Heart left ventricle (tissue), 16 donors: ENCODE results near the gene MGA. TPM values are rescaled to one million over a fixed set of nuclear protein-coding genes. Genes with fewer than 3 reads are reported as not detected.

ENCODE experiments used
- ATAC-seq, 4 donors: fragments of 200-7000 bp; cut with Tn5 transposase; one replicate each; pipeline ENCODE4 v1.9.1; 2020 to 2022; ENCODE audit warnings: moderate library complexity in 4 of 4, mild to moderate bottlenecking in 3 of 4, moderate number of reproducible peaks in 1 of 4
- DNase-seq, 5 donors: peaks; one replicate each; pipeline ENCODE4 v3.0.0-alpha.2; 2020
- H3K27ac ChIP-seq, 12 donors: fragments of 200-600 bp; sonication (generic) in 4 of 12; one replicate each; pipeline versions ENCODE4 v1.5.0 to v1.8.0; 2016 to 2022; ENCODE audit warnings: mild to moderate bottlenecking in 2 of 12
- H3K27me3 ChIP-seq, 9 donors: fragments of 200-600 bp; sonication (generic) in 2 of 9; one replicate each; pipeline versions ENCODE4 v1.5.1 to v1.8.0; 2016 to 2022; ENCODE audit warnings: mild to moderate bottlenecking in 3 of 9
- H3K36me3 ChIP-seq, 9 donors: fragments of 200-600 bp; sonication (generic) in 2 of 9; one replicate each; pipeline versions ENCODE4 v1.5.0 to v1.8.0; 2018 to 2022; ENCODE audit warnings: mild to moderate bottlenecking in 2 of 9
- H3K4me1 ChIP-seq, 12 donors: fragments of 200-600 bp; sonication (generic) in 4 of 12; one replicate each; pipeline versions ENCODE4 v1.5.0 to v1.8.0; 2016 to 2022; ENCODE audit warnings: mild to moderate bottlenecking in 3 of 12
- H3K4me3 ChIP-seq, 12 donors: fragments of 200-600 bp; sonication (generic) in 4 of 12; one replicate each; pipeline versions ENCODE4 v1.5.0 to v1.8.0; 2017 to 2022; ENCODE audit warnings: mild to moderate bottlenecking in 9 of 12, moderate library complexity in 4 of 12
- H3K9me3 ChIP-seq, 12 donors: fragments of 200-600 bp; sonication (generic) in 4 of 12; one replicate each; pipeline versions ENCODE4 v1.5.0 to v1.8.0; 2016 to 2022; ENCODE audit warnings: mild to moderate bottlenecking in 1 of 12
- POLR2A ChIP-seq, 2 donors: fragments of 450-650 bp; IDR thresholded peaks; one replicate each; pipeline ENCODE4 v1.6.1; 2017; ENCODE audit warnings: antibody characterized with exemption in 2 of 2, mild to moderate bottlenecking in 2 of 2, moderate library complexity in 2 of 2
- WGBS, 4 donors: extraction: QIAGEN DNeasy Blood & Tissue Kit in 2 of 4; methylation state at CpG; one replicate each; pipeline versions ENCODE4 v1.1.5 to v1.1.7; 2013 to 2018; 5-methylcytosine and 5-hydroxymethylcytosine counted together
- intact Hi-C, 10 donors: fragments of 100-400 bp; cut with DNase I; formaldehyde crosslinking; loops; one replicate each; pipeline versions ENCODE4 v1.11.1 to v1.14.2; 2022
- polyA plus RNA-seq, 2 donors: library from polyadenylated mRNA; stranded (reverse); fragments of 200-250 nt; gene quantifications; one replicate each; pipeline ENCODE4 v1.2.3, GENCODE V29; 2013
- total RNA-seq, 9 donors: library from RNA; depleted of rRNA in 2 of 9; stranded (reverse); fragments of >200 nt in 2 of 9; fragmentation: NEBNext Ultra II Directional in 3 of 9; extraction: Animal tissue kit (Norgen Biotek cat#: 25700) in 3 of 9; gene quantifications; one replicate each; pipeline versions ENCODE4 v1.1.0 to v1.2.4, GENCODE V29; 2016 to 2023
- TF ChIP-seq, protein P1 (sequence below), 12 donors: fragments of 200-600 bp; sonication (generic) in 4 of 12; IDR thresholded peaks; one replicate each; pipeline versions ENCODE4 v1.5.0 to v1.8.0; 2018 to 2022; ENCODE audit warnings: antibody characterized with exemption in 12 of 12, mild to moderate bottlenecking in 5 of 12
- donor health status: ischemic (EF 13 %, LVEDD 7.1; RV severe dilation, severe dysfunction).
- donor health status: healthy with polysubstance abuse.
- donor health status: DM: no; HTN: yes; CAD: no.
- donor health status: DM: no; HTN: no; CAD: no.
- donor health status: ischemic (EF 25% LVEDD 6.9; RV normal size, moderate dysfunction).
- donor health status: ischemic (EF 25% LVEDD 5.7; RV mildly dilated, moderate dysfunction).
- donor health status: healthy.
- donor health status: DM: yes; HTN: yes; CAD: no.
- donor health status: ischemic (EF 35%, LVEDD 5.7; RV mildly dilated, moderate dysfunction).
- donor health status: nonischemic (EF 11% LVEDD 7.7; RV severe dilation, severe dysfunction).
- donor health status: DM: yes; HTN: yes; CAD: no.
- donor health status: PGD.
- donor health status: ischemic (EF 29% LVEDD 5.4; RV normal size, mild dysfunction).
- donor health status: nonischemic (EF 23%, LVEDD 6.1; RV moderate dilation, normal function).

Gene MGA
- total and polyA plus RNA-seq, 11 donors, result 5.3 to 58.7 (median 34.5) TPM

- Histone ChIP-seq H3K9me3 (no peaks in the 10 kb centered on the region), H3K27me3 (no peaks in the 10 kb centered on the region), H3K36me3 (peaks cover 0 to 27% (median 16%) of the 10 kb centered on the region in 9 donors), H3K4me3 (no peak overlapping the region), H3K4me1 (peaks cover 0 to 41% (median 14%) of the 10 kb centered on the region in 12 donors), H3K27ac (no peak overlapping the region)
- 70 to 86% (median 80%) methylated on average over 8 of the region's 8 CpGs for WGBS, 4 donors
- DNase-seq (no peak), ATAC-seq (no peak)
- intact Hi-C loops, result no loop called here
- no peak for TF ChIP-seq POLR2A (IDR thresholded peaks at IDR 0.05)
- TF ChIP-seq, protein P1, sequence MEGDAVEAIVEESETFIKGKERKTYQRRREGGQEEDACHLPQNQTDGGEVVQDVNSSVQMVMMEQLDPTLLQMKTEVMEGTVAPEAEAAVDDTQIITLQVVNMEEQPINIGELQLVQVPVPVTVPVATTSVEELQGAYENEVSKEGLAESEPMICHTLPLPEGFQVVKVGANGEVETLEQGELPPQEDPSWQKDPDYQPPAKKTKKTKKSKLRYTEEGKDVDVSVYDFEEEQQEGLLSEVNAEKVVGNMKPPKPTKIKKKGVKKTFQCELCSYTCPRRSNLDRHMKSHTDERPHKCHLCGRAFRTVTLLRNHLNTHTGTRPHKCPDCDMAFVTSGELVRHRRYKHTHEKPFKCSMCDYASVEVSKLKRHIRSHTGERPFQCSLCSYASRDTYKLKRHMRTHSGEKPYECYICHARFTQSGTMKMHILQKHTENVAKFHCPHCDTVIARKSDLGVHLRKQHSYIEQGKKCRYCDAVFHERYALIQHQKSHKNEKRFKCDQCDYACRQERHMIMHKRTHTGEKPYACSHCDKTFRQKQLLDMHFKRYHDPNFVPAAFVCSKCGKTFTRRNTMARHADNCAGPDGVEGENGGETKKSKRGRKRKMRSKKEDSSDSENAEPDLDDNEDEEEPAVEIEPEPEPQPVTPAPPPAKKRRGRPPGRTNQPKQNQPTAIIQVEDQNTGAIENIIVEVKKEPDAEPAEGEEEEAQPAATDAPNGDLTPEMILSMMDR (IDR thresholded peaks at IDR 0.05), result no peak
These were observed 137.2 kb downstream of the MGA start for GRCh38 chr15:41797201-41797944.

- DNase-seq (no peak), ATAC-seq (peak in 3 of 4 donors; percentile 50 to 68 (median 60))
- TF ChIP-seq, protein P1 (IDR thresholded peaks at IDR 0.05), result no peak
- no peak for TF ChIP-seq POLR2A (IDR thresholded peaks at IDR 0.05)
- no peak overlapping the region for H3K27ac ChIP-seq
- 71 to 79% (median 77%) methylated on average over 9 of the region's 9 CpGs for WGBS, 4 donors
- H3K27me3 ChIP-seq, result no peaks in the 10 kb centered on the region
- no peak overlapping the region for H3K4me3 ChIP-seq
- peaks cover 0 to 36% (median 14%) of the 10 kb centered on the region in 12 donors for H3K4me1 ChIP-seq
- peaks cover 0 to 27% (median 16%) of the 10 kb centered on the region in 9 donors for H3K36me3 ChIP-seq
- no peaks in the 10 kb centered on the region for H3K9me3 ChIP-seq
- intact Hi-C loops, result no loop called here
These were observed 138.6 kb downstream of the MGA start for GRCh38 chr15:41798607-41799487.

GRCh38 chr15:41799488-41799805 is 139.2 kb downstream of the MGA start:
- intact Hi-C loops, result no loop called here
- no peaks in the 10 kb centered on the region for H3K27me3 ChIP-seq
- WGBS, 4 donors, result 84 to 96% (median 90%) methylated on average over 5 of the region's 5 CpGs
- peaks cover 0 to 38% (median 14%) of the 10 kb centered on the region in 12 donors for H3K4me1 ChIP-seq
- H3K36me3 ChIP-seq, result peaks cover 0 to 27% (median 16%) of the 10 kb centered on the region in 9 donors
- H3K4me3 ChIP-seq, result no peak overlapping the region
- H3K27ac ChIP-seq, result no peak overlapping the region
- no peaks in the 10 kb centered on the region for H3K9me3 ChIP-seq
- TF ChIP-seq, protein P1 (IDR thresholded peaks at IDR 0.05), result no peak
- TF ChIP-seq POLR2A (IDR thresholded peaks at IDR 0.05), result no peak
- DNase-seq (no peak), ATAC-seq (no peak)

GRCh38 chr15:41801185-41801584 is 141.0 kb downstream of the MGA start:
- no peak overlapping the region for H3K27ac ChIP-seq

More at GRCh38 chr15:41801185-41801584, 141.0 kb downstream of the MGA start:
- peaks cover 0 to 27% (median 16%) of the 10 kb centered on the region in 9 donors for H3K36me3 ChIP-seq
- DNase-seq (no peak), ATAC-seq (no peak)
- 86 to 94% (median 91%) methylated on average over 3 of the region's 3 CpGs for WGBS, 4 donors
- no peak for TF ChIP-seq POLR2A (IDR thresholded peaks at IDR 0.05)
- no peak overlapping the region for H3K4me3 ChIP-seq
- H3K9me3 ChIP-seq, result no peaks in the 10 kb centered on the region
- intact Hi-C loops, result no loop called here
- peaks cover 1 to 39% (median 10%) of the 10 kb centered on the region in 12 donors for H3K4me1 ChIP-seq
- H3K27me3 ChIP-seq, result no peaks in the 10 kb centered on the region
